Aortic smooth muscle cell (primary cell): ENCODE results near the gene NME8. TPM values are rescaled to one million over a fixed set of nuclear protein-coding genes. Genes with fewer than 3 reads are reported as not detected.

Experiments used
- total RNA-seq: library from RNA; depleted of rRNA; stranded (reverse); fragments of >200 nt; gene quantifications from 2 replicates; pipeline ENCODE4 v1.2.3, GENCODE V29; 2014

The NME8 gene, protein sequence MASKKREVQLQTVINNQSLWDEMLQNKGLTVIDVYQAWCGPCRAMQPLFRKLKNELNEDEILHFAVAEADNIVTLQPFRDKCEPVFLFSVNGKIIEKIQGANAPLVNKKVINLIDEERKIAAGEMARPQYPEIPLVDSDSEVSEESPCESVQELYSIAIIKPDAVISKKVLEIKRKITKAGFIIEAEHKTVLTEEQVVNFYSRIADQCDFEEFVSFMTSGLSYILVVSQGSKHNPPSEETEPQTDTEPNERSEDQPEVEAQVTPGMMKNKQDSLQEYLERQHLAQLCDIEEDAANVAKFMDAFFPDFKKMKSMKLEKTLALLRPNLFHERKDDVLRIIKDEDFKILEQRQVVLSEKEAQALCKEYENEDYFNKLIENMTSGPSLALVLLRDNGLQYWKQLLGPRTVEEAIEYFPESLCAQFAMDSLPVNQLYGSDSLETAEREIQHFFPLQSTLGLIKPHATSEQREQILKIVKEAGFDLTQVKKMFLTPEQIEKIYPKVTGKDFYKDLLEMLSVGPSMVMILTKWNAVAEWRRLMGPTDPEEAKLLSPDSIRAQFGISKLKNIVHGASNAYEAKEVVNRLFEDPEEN
- not detected in 2 replicates for total RNA-seq

DNA sequence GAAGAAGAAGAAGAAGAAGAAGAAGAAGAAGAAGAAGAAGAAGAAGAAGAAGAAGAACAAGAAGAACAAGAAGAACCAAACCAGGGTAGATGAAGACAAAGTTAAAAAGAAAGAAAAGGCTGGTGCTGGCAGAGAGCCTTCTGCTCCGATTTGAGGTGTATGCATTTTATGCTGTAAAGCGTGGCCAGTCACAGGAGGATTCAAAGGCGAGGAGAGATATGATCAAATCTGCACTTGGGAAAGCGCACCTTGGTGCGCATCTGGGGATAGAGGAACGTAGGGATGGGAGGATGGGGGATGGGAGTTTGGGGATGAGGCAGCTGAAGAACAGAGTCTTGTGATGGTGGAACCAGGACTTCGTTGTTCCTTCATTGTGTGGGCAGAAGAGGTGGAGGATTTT is at the start of gene NME8:
Gene NME8, plus strand, starts transcription at position 301 of the 400 bp plus-strand sequence. CDS start 1,670 bp downstream, outside the sequence.

DNA sequence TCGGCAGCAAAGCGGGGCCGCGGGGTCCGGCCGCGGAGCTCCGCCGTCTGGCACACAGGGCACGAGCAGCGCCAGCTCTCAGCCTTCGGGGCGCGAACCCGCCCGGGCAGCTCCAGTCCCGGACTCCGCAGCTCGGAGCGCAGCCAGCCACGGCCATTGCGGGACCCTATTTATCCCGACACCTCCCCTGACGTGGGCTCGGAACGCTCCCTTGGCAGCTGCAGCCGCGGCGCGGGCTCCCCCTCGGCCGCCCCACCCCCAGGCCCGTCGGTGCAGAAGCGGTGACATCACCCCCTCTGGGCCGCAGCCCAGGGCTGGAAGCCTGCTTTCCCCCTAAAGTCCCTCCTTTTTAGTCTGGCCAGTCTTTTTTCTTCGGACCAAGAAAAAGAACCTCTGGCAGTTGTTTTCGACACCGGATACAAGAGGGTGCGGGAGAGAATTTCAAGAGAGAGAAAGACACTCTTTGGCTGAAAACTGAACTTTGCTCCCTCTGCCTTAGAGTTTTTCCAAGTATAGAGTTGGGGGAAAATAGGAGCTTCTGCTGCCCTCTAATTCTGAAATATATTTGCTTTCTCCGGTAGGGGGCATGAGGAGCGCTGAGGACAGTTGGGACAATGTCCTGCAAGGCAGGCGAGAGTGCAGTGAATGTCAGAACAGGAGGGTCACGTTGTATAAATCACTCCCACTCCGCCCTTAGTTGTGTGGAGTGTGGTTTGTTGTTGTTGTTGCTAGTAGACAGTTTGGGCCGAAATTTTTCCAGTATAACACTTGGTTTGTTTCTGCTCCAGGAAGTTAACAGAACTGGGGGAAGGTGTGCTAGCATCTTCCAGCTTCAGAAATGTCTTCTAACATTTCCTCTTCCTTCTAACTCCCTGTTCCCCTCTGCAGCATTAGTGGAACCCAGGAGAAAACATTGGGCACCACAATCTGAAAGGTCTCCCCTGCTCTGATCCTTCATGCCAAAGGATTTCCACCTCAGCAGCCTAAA is 68.6 kb downstream of the NME8 start, which contains the start of gene SFRP4:
Gene SFRP4, minus strand, starts transcription at position 145 of the 988 bp plus-strand sequence. CDS start 280 bp downstream, outside the sequence.

DNA sequence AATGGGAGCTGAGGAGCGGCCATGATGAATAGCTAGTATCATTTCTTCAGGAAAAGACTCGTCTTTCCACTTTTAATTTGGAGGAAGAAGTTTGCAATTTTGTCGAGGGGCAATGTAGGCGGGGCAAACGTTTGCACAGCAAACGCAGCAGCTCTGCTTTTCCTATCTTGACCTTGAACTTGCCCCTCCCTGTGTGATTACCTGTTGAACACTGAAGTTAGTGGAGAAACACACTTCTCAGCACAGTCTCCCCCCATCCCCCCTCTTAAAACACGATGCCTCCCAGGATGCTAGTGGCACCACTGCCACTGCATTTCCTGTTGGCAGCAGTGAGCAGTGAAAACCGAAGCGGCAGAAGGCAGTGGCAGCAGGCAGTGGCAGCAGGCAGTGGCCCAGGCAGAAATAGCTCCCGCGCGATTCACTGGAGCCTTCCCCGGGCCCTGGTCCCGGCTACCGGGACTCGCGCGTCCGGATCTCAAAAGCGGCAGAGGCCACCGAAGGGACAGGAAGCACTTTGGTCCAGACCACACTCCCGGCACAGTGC is 72.0 kb downstream of the NME8 start, which contains the start of gene EPDR1:
Gene EPDR1, plus strand, starts transcription at position 336 of the 544 bp plus-strand sequence. CDS start 300 bp downstream, outside the sequence.

Other genes starting within 250 kb of the NME8 start
- not detected in 2 replicates for gene GPR141, start 164.8 kb upstream of the NME8 start, total RNA-seq
- 13.7 and 35.0 TPM in 2 replicates for gene SFRP4, start 68.2 kb downstream of the NME8 start, total RNA-seq
- 51.2 and 99.0 TPM in 2 replicates for gene EPDR1, start 72.0 kb downstream of the NME8 start, total RNA-seq